SK-N-SH treated with all-trans-retinoic acid at 6 μM for 48 hours (cell line): ENCODE results near the gene PDGFC.

Source experiments
- ATAC-seq: fragments of 200-7000 bp; cut with Tn5 transposase; 3 replicates; pipeline ENCODE4 v1.9.1; 2020; ENCODE audit warnings: mild to moderate bottlenecking, moderate library complexity
- ARNTL ChIP-seq: fragments of 450-650 bp; formaldehyde crosslinking; IDR thresholded peaks from 2 replicates; pipeline ENCODE4 v1.5.0; 2020; ENCODE audit warnings: low read depth, mild to moderate bottlenecking, moderate library complexity, borderline replicate concordance
- BACH2 ChIP-seq: fragments of 250-450 bp; sonication (Bioruptor Pico); IDR thresholded peaks from 2 replicates; pipeline ENCODE4 v1.9.0; 2021; ENCODE audit warnings: mild to moderate bottlenecking, borderline replicate concordance
- CSDC2 ChIP-seq: fragments of 250-450 bp; sonication (Bioruptor Pico); IDR thresholded peaks from 2 replicates; pipeline ENCODE4 v1.5.0; 2020; ENCODE audit warnings: mild to moderate bottlenecking, moderate library complexity
- CSRNP3 ChIP-seq: fragments of 250-450 bp; sonication (Bioruptor Pico); IDR thresholded peaks from 2 replicates; pipeline ENCODE4 v1.5.1; 2021; ENCODE audit warnings: mild to moderate bottlenecking, moderate library complexity
- ESRRG ChIP-seq: fragments of 250-450 bp; sonication (Bioruptor Pico); IDR thresholded peaks from 2 replicates; pipeline ENCODE4 v1.6.1; 2021; ENCODE audit warnings: mild to moderate bottlenecking
- GLIS3 ChIP-seq: fragments of 250-450 bp; sonication (Bioruptor Pico); IDR thresholded peaks from 2 replicates; pipeline ENCODE4 v1.5.0; 2020; ENCODE audit warnings: mild to moderate bottlenecking, moderate library complexity
- ISL1 ChIP-seq: fragments of 250-450 bp; sonication (Bioruptor Pico); IDR thresholded peaks from 2 replicates; pipeline ENCODE4 v2.1.2; 2022; ENCODE audit warnings: mild to moderate bottlenecking, moderate library complexity
- PATZ1 ChIP-seq: fragments of 250-450 bp; sonication (Bioruptor Pico); IDR thresholded peaks from 2 replicates; pipeline ENCODE4 v1.8.0; 2020; ENCODE audit warnings: mild to moderate bottlenecking, moderate library complexity, borderline replicate concordance
- PPARA ChIP-seq: fragments of 250-450 bp; sonication (Bioruptor Pico); IDR thresholded peaks from 2 replicates; pipeline ENCODE4 v1.5.0; 2020; ENCODE audit warnings: mild to moderate bottlenecking, borderline replicate concordance
- SNAI2 ChIP-seq: fragments of 250-450 bp; sonication (Bioruptor Pico); IDR thresholded peaks from 2 replicates; pipeline ENCODE4 v1.5.0; 2020; ENCODE audit warnings: mild to moderate bottlenecking, moderate library complexity
- TCF4 ChIP-seq: fragments of 250-450 bp; sonication (Bioruptor Pico); IDR thresholded peaks from 2 replicates; pipeline ENCODE4 v1.8.0; 2021; ENCODE audit warnings: mild to moderate bottlenecking, moderate library complexity, borderline replicate concordance
- TOX ChIP-seq: fragments of 250-450 bp; sonication (Bioruptor Pico); IDR thresholded peaks from 2 replicates; pipeline ENCODE4 v1.8.0; 2021; ENCODE audit warnings: mild to moderate bottlenecking, moderate library complexity, borderline replicate concordance
- ZC3H10 ChIP-seq: fragments of 250-450 bp; sonication (Bioruptor Pico); IDR thresholded peaks from 2 replicates; pipeline ENCODE4 v1.5.1; 2021; ENCODE audit warnings: mild to moderate bottlenecking, moderate library complexity
- ZFP3 ChIP-seq: fragments of 250-450 bp; sonication (Bioruptor Pico); IDR thresholded peaks from 2 replicates; pipeline ENCODE4 v1.5.0; 2020; ENCODE audit warnings: mild to moderate bottlenecking, moderate library complexity
- ZFP30 ChIP-seq: fragments of 450-650 bp; formaldehyde crosslinking; IDR thresholded peaks from 2 replicates; pipeline ENCODE4 v1.5.0; 2022; ENCODE audit warnings: mild to moderate bottlenecking, moderate library complexity
- ZNF565 ChIP-seq: fragments of 450-650 bp; formaldehyde crosslinking; conservative IDR thresholded peaks from 2 replicates; pipeline ENCODE4 v1.5.0; 2020; ENCODE audit warnings: low read depth, mild to moderate bottlenecking, moderate library complexity
- ZNF70 ChIP-seq: fragments of 450-650 bp; formaldehyde crosslinking; IDR thresholded peaks from 2 replicates; pipeline ENCODE4 v1.5.0; 2020; ENCODE audit warnings: mild to moderate bottlenecking, moderate library complexity
- ZNF8 ChIP-seq: fragments of 450-650 bp; formaldehyde crosslinking; IDR thresholded peaks from 2 replicates; pipeline ENCODE4 v1.5.0; 2020; ENCODE audit warnings: mild to moderate bottlenecking, moderate library complexity
- TF ChIP-seq, protein P1 (sequence below): fragments of 250-450 bp; sonication (Bioruptor Pico); IDR thresholded peaks from 2 replicates; pipeline ENCODE4 v1.5.0; 2020; ENCODE audit warnings: mild to moderate bottlenecking, moderate library complexity
- TF ChIP-seq, protein P2 (sequence below): fragments of 250-450 bp; sonication (Bioruptor Pico); IDR thresholded peaks from 2 replicates; pipeline ENCODE4 v1.5.1; 2020; ENCODE audit warnings: low read depth, mild to moderate bottlenecking, moderate library complexity
- TF ChIP-seq, protein P3 (sequence below): fragments of 250-450 bp; sonication (Bioruptor Pico); IDR thresholded peaks from 2 replicates; pipeline ENCODE4 v1.8.0; 2021; ENCODE audit warnings: low read depth, mild to moderate bottlenecking, moderate library complexity, borderline replicate concordance

The PDGFC gene

GRCh38 chr4:156953001-156953400, 18.6 kb downstream of the PDGFC start:
- no peak for ATAC-seq
- TF ChIP-seq SNAI2 (CRISPR knock-in tag): no peak
- TF ChIP-seq, protein P1, sequence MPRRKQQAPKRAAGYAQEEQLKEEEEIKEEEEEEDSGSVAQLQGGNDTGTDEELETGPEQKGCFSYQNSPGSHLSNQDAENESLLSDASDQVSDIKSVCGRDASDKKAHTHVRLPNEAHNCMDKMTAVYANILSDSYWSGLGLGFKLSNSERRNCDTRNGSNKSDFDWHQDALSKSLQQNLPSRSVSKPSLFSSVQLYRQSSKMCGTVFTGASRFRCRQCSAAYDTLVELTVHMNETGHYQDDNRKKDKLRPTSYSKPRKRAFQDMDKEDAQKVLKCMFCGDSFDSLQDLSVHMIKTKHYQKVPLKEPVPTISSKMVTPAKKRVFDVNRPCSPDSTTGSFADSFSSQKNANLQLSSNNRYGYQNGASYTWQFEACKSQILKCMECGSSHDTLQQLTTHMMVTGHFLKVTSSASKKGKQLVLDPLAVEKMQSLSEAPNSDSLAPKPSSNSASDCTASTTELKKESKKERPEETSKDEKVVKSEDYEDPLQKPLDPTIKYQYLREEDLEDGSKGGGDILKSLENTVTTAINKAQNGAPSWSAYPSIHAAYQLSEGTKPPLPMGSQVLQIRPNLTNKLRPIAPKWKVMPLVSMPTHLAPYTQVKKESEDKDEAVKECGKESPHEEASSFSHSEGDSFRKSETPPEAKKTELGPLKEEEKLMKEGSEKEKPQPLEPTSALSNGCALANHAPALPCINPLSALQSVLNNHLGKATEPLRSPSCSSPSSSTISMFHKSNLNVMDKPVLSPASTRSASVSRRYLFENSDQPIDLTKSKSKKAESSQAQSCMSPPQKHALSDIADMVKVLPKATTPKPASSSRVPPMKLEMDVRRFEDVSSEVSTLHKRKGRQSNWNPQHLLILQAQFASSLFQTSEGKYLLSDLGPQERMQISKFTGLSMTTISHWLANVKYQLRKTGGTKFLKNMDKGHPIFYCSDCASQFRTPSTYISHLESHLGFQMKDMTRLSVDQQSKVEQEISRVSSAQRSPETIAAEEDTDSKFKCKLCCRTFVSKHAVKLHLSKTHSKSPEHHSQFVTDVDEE (CRISPR knock-in tag): no peak
- no peak for TF ChIP-seq TOX
- TF ChIP-seq CSDC2 (CRISPR knock-in tag): no peak
- no peak for TF ChIP-seq ZFP3 (CRISPR knock-in tag)
- no peak for TF ChIP-seq ESRRG
- no peak for TF ChIP-seq ZNF565 (CRISPR knock-in tag)
- TF ChIP-seq ZC3H10 (CRISPR knock-in tag): no peak
- TF ChIP-seq CSRNP3 (CRISPR knock-in tag): no peak
- TF ChIP-seq, protein P2, sequence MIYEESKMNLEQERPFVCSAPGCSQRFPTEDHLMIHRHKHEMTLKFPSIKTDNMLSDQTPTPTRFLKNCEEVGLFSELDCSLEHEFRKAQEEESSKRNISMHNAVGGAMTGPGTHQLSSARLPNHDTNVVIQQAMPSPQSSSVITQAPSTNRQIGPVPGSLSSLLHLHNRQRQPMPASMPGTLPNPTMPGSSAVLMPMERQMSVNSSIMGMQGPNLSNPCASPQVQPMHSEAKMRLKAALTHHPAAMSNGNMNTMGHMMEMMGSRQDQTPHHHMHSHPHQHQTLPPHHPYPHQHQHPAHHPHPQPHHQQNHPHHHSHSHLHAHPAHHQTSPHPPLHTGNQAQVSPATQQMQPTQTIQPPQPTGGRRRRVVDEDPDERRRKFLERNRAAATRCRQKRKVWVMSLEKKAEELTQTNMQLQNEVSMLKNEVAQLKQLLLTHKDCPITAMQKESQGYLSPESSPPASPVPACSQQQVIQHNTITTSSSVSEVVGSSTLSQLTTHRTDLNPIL (CRISPR knock-in tag): no peak
- no peak for TF ChIP-seq TCF4 (CRISPR knock-in tag)
- no peak for TF ChIP-seq PPARA (CRISPR knock-in tag)

GRCh38 chr4:156952078-156952759, 19.4 kb downstream of the PDGFC start:
- no peak for ATAC-seq
- TF ChIP-seq, protein P3, sequence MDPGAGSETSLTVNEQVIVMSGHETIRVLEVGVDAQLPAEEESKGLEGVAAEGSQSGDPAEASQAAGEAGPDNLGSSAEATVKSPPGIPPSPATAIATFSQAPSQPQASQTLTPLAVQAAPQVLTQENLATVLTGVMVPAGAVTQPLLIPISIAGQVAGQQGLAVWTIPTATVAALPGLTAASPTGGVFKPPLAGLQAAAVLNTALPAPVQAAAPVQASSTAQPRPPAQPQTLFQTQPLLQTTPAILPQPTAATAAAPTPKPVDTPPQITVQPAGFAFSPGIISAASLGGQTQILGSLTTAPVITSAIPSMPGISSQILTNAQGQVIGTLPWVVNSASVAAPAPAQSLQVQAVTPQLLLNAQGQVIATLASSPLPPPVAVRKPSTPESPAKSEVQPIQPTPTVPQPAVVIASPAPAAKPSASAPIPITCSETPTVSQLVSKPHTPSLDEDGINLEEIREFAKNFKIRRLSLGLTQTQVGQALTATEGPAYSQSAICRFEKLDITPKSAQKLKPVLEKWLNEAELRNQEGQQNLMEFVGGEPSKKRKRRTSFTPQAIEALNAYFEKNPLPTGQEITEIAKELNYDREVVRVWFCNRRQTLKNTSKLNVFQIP (CRISPR knock-in tag): no peak

GRCh38 chr4:156950948-156951347, 20.7 kb downstream of the PDGFC start:
- no peak for ATAC-seq
- TF ChIP-seq ZFP30 (no peak), ZNF8 (CRISPR knock-in tag) (no peak), SNAI2 (CRISPR knock-in tag) (no peak), ZNF70 (CRISPR knock-in tag) (no peak), PATZ1 (CRISPR knock-in tag) (no peak), ARNTL (no peak), ZFP3 (CRISPR knock-in tag) (no peak), CSDC2 (CRISPR knock-in tag) (no peak), TCF4 (CRISPR knock-in tag) (no peak), ZNF565 (CRISPR knock-in tag) (no peak), ISL1 (CRISPR knock-in tag) (no peak), BACH2 (no peak), GLIS3 (CRISPR knock-in tag) (no peak)
- TF ChIP-seq, protein P3 (CRISPR knock-in tag): no peak
- TF ChIP-seq, protein P1 (CRISPR knock-in tag): no peak
- TF ChIP-seq, protein P2 (CRISPR knock-in tag): no peak
